GM12878 (cell line): ENCODE measurements around the gene LSM12. TPM values are rescaled to one million over a fixed set of nuclear protein-coding genes. Genes with fewer than 3 reads are reported as not detected.

Source experiments
- ATAC-seq: fragments of 200-7000 bp; cut with Tn5 transposase; 3 replicates; pipeline ENCODE4 v1.9.1; 2020; ENCODE audit warnings: mild to moderate bottlenecking, moderate library complexity
- BruUV-seq: library from RNA; stranded (reverse); fragments of 400-500 nt; replicated peaks from 2 replicates; lab custom pipeline; 2021; lab: Mats Ljungman, UMichigan
- CTCF ChIA-PET: fragments of 300-600 bp; sonication (Branson Sonifier 250); formaldehyde crosslinking; extraction: SDS; loops from one replicate; lab custom pipeline; 2021; ENCODE audit warnings: inconsistent platforms; lab: Yijun Ruan, JAX
- POLR2A ChIA-PET: fragments of 350-600 bp; formaldehyde crosslinking; extraction: SDS; loops from one replicate; lab custom pipeline; 2021; ENCODE audit warnings: inconsistent platforms; lab: Charles Lee
- RAD21 ChIA-PET: fragments of 300-600 bp; sonication (Branson Sonifier 250); formaldehyde crosslinking; loops from one replicate; lab custom pipeline; 2023; ENCODE audit warnings: antibody characterized with exemption; ENCODE audit not compliant: unreplicated experiment; lab: Charles Lee
- SMC1A ChIA-PET: fragments of 300-600 bp; sonication (Branson Sonifier 250); formaldehyde crosslinking; loops from one replicate; lab custom pipeline; 2023; ENCODE audit not compliant: unreplicated experiment, uncharacterized antibody; lab: Charles Lee
- DNase-seq: peaks from one replicate; pipeline ENCODE4 v3.0.0-alpha.2; 2011; ENCODE audit warnings: low read depth, low spot score
- FAIRE-seq: peaks from 3 replicates; lab custom pipeline; 2011; peaks lifted over from hg19 to GRCh38; lab: Jason Lieb, UNC
- H2AFZ ChIP-seq: 2 replicates; pipeline ENCODE4 v1.6.0; 2011; ENCODE audit warnings: low read depth, low read length, control low read depth; ENCODE audit not compliant: control insufficient read depth
- H3K27ac ChIP-seq: 2 replicates; pipeline ENCODE4 v1.5.1; 2011; ENCODE audit warnings: control low read depth; ENCODE audit not compliant: control insufficient read depth, insufficient read depth
- H3K27me3 ChIP-seq, 2 experiments: replicated peaks in 1 of 2; 2 replicates each; pipeline versions ENCODE4 v1.6.0 to v1.6.1; 2011; ENCODE audit warnings: low read length in 1 of 2; ENCODE audit not compliant: control insufficient read depth in 2 of 2, insufficient read depth in 2 of 2
- H3K36me3 ChIP-seq, 2 experiments: 2 replicates each; pipeline ENCODE4 v1.5.1; 2011; ENCODE audit warnings: low read length in 1 of 2; ENCODE audit not compliant: control insufficient read depth in 2 of 2, insufficient read depth in 2 of 2
- H3K4me1 ChIP-seq: 2 replicates; pipeline ENCODE4 v1.6.1; 2011; ENCODE audit warnings: mild to moderate bottlenecking, low read length, moderate library complexity, mixed read lengths; ENCODE audit not compliant: control insufficient read depth, insufficient read depth
- H3K4me2 ChIP-seq: 2 replicates; pipeline ENCODE4 v1.6.0; 2011; ENCODE audit warnings: control low read depth; ENCODE audit not compliant: control insufficient read depth, insufficient read depth
- H3K4me3 ChIP-seq: fragments of 200-600 bp; sonication (generic); 2 replicates; pipeline ENCODE4 v1.5.1; 2016
- H3K79me2 ChIP-seq: 2 replicates; pipeline ENCODE4 v1.6.0; 2011; ENCODE audit warnings: low read length; ENCODE audit not compliant: control insufficient read depth, insufficient read depth
- H3K9ac ChIP-seq: 2 replicates; pipeline ENCODE4 v1.8.0; 2011; ENCODE audit warnings: low read length, control low read depth, mixed read lengths; ENCODE audit not compliant: control insufficient read depth, insufficient read depth
- H3K9me3 ChIP-seq: replicated peaks from 3 replicates; pipeline ENCODE4 v1.5.1; 2011; ENCODE audit warnings: mild to moderate bottlenecking, low read length; ENCODE audit not compliant: control insufficient read depth, insufficient read depth
- H4K20me1 ChIP-seq: 2 replicates; pipeline ENCODE4 v1.6.0; 2011; ENCODE audit not compliant: control insufficient read depth, insufficient read depth
- ATF2 ChIP-seq: IDR thresholded peaks from 2 replicates; pipeline ENCODE4 v1.6.1; 2012; ENCODE audit warnings: low read length, inconsistent platforms
- GATAD2B ChIP-seq: fragments of 450-650 bp; conservative IDR thresholded peaks from 2 replicates; pipeline ENCODE4 v1.6.1; 2017; ENCODE audit warnings: low read depth, mild to moderate bottlenecking, moderate library complexity
- POLR2A ChIP-seq: IDR thresholded peaks from 2 replicates; pipeline ENCODE4 v1.6.1; 2011; ENCODE audit warnings: low read depth, mild to moderate bottlenecking, low read length
- RUNX3 ChIP-seq: IDR thresholded peaks from 2 replicates; pipeline ENCODE4 v1.6.1; 2012; ENCODE audit warnings: low read length, inconsistent platforms
- SIX5 ChIP-seq: IDR thresholded peaks from 2 replicates; pipeline ENCODE4 v1.6.1; 2011; ENCODE audit warnings: mild to moderate bottlenecking, low read depth, low read length, moderate library complexity; ENCODE audit not compliant: severe bottlenecking
- SPI1 ChIP-seq: IDR thresholded peaks from 2 replicates; pipeline ENCODE4 v1.6.1; 2011; ENCODE audit warnings: low read depth, mild to moderate bottlenecking, low read length, moderate library complexity, borderline replicate concordance; ENCODE audit not compliant: insufficient read depth
- SUPT20H ChIP-seq: IDR thresholded peaks from 2 replicates; pipeline ENCODE4 v1.6.1; 2011; ENCODE audit warnings: low read depth, mild to moderate bottlenecking, low read length, moderate library complexity, borderline replicate concordance; ENCODE audit not compliant: control insufficient read depth
- WGBS: methylation state at CpG from one replicate; pipeline ENCODE4 v1.1.6; 2016; ENCODE audit warnings: low lambda C conversion rate; ENCODE audit not compliant: insufficient replicate concordance, insufficient coverage; ENCODE audit errors: missing lambda C conversion rate; 5-methylcytosine and 5-hydroxymethylcytosine counted together
- in situ Hi-C: fragments of 300-500 bp; cut with MboI; formaldehyde crosslinking; loops from 9 replicates; pipeline ENCODE4 v1.14.3; 2018; ENCODE audit warnings: mixed read lengths
- intact Hi-C: fragments of 100-400 bp; cut with micrococcal nuclease; formaldehyde crosslinking; loops from one replicate; pipeline ENCODE4 v1.14.2; 2022; ENCODE audit not compliant: unreplicated experiment
- polyA plus RNA-seq, 11 experiments: library from polyadenylated mRNA; depleted of rRNA in 4 of 11; unstranded in 6 of 11; stranded (reverse) in 5 of 11; fragments of >200 nt; fragmentation: Nextera tagmentation in 4 of 11; fragmentation: Illumina TruSeq in 1 of 11; extraction: Ambion mirVana in 4 of 11; extraction: Trizol in 1 of 11; gene quantifications; 1 replicate in 1 of 11; 2 replicates in 10 of 11; pipeline versions ENCODE4 v1.2.1 to v1.2.3, GENCODE V29; 2011 to 2016; ENCODE audit warnings: inconsistent platforms in 2 of 11, missing spikeins in 2 of 11, low read depth in 1 of 11
- total RNA-seq, 4 experiments: library from RNA; depleted of rRNA in 3 of 4; stranded (reverse); fragments of >200 nt in 3 of 4; fragmentation: Illumina TruSeq in 1 of 4; extraction: Trizol in 1 of 4; gene quantifications; 2 replicates each; pipeline versions ENCODE4 v1.2.1 to v1.2.3, GENCODE V29; 2013 to 2021

The LSM12 gene
- total and polyA plus RNA-seq, 10 of the 15 experiments (the other 5 are each of a cell fraction or from before 2014, with no cell fraction given) = 51.1 to 206 (median 70.8) TPM

GRCh38 chr17:44111777-44112176 lies 45.3 kb upstream of the LSM12 start:
- Histone ChIP-seq H3K9me3 (no peaks in the 10 kb centered on the region), H3K4me1 (peaks cover 18% of the 10 kb centered on the region), H3K36me3 (peaks cover 0 to 1% of the 10 kb centered on the region in 2 experiments; a peak in 2 of 4 replicates), H3K4me2 (peak overlapping the region; percentile 98), H2AFZ (no peak overlapping the region; the same call in 1 of the 2 replicates), H4K20me1 (no peaks in the 10 kb centered on the region), H3K27me3 (no peaks in the 10 kb centered on the region), H3K27ac (peak overlapping the region; percentile 82), H3K4me3 (peak overlapping the region; percentile 84), H3K79me2 (peaks cover 47% of the 10 kb centered on the region), H3K9ac (peak overlapping the region; percentile 64)
- in situ Hi-C loops = loop anchor here (25.0 kb wide), 1 partner anchor 899 kb away; the partner anchor contains the start of gene TMEM106A
- CTCF ChIA-PET = interaction anchor here (0.6 to 5.1 kb wide), 11 partner anchors 11 to 248 kb away, joined by 3 to 40 read pairs (median 4); partner anchors contain the start of gene HDAC5
- WGBS = 98% methylated on average over 3 of the region's 3 CpGs
- POLR2A ChIA-PET = interaction anchor here (1.4 to 4.0 kb wide), 5 partner anchors 11 to 75 kb away, joined by 4 to 34 read pairs (median 12); partner anchors contain the start of genes G6PC3, HDAC5, LSM12 and TMUB2
- TF ChIP-seq GATAD2B (no peak), ATF2 (no peak), SUPT20H (no peak), RUNX3 (no peak), POLR2A (no peak), SIX5 (no peak), SPI1 (no peak)
- SMC1A ChIA-PET = interaction anchor here (1.1 to 2.9 kb wide), 4 partner anchors 11 to 165 kb away, joined by 4 to 9 read pairs (median 6); partner anchors contain the start of gene HDAC5
- RAD21 ChIA-PET = interaction anchor here (0.7 to 2.3 kb wide), 7 partner anchors 10 to 362 kb away, joined by 3 to 16 read pairs (median 4); partner anchors contain the start of gene HDAC5
- intact Hi-C loops = loop anchor here (5.0 kb wide), 1 partner anchor 39 kb away; the partner anchor contains the start of gene G6PC3
- DNase-seq (no peak), FAIRE-seq (peak; percentile 59), ATAC-seq (no peak)
- BruUV-seq = no TSS peak
